CD1c-positive myeloid dendritic cell (primary cell): ENCODE results near the gene UGT1A9.
"Not testable (repeated sequence)": the region's sequence is repeated elsewhere in the genome, so short reads cannot be mapped to it uniquely, and the experiment has no call there.

Source experiments
- DNase-seq: peaks from one replicate; pipeline ENCODE4 v3.0.0-alpha.2; 2016; ENCODE audit errors: extremely low spot score

The UGT1A9 gene

DNA sequence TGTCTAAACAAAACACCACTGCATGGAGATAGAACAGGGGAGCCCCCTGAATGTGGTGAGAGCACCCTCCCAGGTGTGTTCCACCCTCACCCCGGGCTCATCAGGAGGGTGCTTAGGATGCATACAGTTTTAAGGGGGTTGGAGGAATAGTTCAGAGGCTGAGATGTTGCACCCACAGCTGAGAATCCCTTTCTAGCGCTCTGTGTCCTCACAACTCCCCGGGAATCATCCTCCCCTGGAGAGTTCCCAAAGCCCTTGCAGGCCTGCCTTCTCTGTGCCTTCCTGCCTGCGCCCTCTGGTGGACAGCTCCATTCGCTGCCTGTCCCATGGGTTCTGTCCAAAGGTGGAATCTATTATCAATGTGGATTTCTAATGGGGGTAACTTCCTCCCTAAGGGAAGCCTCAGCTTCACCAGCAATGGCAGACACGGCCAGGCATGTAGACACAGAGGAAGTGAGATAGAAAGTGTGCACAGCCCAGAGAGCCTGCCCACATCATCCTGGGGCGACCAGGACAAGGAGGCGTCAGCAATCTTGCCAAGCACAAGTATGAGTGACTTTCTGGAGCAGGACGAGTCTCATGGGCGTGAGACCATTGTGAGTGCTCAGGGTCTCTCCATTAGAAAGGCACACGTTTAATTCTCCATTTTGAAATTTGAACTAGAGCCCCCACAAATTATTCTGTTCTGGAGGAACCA lies 39.8 kb downstream of the UGT1A9 start:
- DNase-seq: peak; percentile 57

DNA sequence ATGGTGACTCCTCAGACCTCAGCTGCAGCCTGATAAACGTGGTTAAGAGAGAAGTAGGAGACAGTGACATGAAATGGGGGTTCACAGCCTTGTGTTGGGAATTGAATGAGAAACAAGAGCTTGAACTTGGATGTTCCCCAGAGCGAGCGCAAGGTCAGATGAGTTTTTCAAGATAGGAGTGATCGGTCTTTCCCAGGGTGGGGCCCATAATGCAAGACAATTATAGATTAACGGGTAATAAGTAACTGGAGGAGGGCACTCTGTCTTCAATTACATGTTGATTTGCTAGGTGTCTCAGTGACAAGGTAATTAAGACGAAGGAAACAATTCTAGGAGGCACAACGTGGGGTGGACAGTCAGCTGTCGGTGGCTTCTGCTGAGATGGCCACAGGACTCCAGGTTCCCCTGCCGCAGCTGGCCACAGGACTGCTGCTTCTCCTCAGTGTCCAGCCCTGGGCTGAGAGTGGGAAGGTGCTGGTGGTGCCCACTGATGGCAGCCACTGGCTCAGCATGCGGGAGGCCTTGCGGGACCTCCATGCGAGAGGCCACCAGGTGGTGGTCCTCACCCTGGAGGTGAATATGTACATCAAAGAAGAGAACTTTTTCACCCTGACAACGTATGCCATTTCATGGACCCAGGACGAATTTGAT lies 41.0 kb downstream of the UGT1A9 start, which contains the start of gene UGT1A5:
Gene UGT1A5 (plus strand): TSS at position 297 of the 651 bp plus-strand sequence. CDS start 85 bp downstream, at position 382.
- no peak for DNase-seq

DNA sequence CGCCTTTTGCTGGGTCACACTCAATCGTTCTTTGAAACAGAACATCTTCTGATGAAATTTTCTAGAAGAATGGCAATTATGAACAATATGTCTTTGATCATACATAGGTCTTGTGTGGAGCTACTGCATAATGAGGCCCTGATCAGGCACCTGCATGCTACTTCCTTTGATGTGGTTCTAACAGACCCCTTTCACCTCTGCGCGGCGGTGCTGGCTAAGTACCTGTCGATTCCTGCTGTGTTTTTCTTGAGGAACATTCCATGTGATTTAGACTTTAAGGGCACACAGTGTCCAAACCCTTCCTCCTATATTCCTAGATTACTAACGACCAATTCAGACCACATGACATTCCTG lies 41.5 kb downstream of the UGT1A9 start:
- no peak for DNase-seq

DNA sequence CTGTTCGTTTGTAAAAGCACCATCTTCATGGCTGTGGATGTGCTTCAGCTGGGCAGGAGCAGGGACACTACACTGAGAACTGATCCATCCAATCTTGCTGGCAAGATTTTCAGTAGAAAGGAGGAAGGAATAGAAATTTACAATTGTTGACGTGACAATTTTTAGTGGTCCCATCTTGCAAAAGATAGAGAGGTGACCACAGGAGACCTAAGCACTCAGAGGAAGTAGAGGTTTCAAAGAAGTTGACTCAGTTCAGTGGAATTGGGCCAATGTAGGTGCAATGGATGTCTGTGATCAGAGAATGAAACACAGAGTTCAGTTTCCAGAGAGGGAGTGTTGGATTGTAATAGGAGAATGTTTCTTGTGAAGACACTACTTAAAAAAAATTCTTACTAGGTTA lies 42.4 kb downstream of the UGT1A9 start:
- DNase-seq: no peak

DNA sequence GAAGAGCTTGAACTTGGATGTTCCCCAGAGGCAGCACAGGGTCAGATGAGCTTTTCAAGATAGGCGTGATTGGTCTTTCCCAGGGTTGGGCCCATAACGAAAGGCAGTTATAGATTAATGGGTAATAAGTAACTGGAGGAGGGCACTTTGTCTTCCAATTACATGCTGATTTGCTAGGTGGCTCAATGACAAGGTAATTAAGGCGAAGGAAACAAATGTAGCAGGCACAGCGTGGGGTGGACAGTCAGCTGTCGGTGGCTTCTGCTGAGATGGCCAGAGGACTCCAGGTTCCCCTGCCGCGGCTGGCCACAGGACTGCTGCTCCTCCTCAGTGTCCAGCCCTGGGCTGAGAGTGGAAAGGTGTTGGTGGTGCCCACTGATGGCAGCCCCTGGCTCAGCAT lies 46.9 kb downstream of the UGT1A9 start, which contains the start of gene UGT1A4:
Gene UGT1A4 (plus strand): TSS at position 185 of the 400 bp plus-strand sequence. CDS start 85 bp downstream, at position 270.
- DNase-seq: no peak

DNA sequence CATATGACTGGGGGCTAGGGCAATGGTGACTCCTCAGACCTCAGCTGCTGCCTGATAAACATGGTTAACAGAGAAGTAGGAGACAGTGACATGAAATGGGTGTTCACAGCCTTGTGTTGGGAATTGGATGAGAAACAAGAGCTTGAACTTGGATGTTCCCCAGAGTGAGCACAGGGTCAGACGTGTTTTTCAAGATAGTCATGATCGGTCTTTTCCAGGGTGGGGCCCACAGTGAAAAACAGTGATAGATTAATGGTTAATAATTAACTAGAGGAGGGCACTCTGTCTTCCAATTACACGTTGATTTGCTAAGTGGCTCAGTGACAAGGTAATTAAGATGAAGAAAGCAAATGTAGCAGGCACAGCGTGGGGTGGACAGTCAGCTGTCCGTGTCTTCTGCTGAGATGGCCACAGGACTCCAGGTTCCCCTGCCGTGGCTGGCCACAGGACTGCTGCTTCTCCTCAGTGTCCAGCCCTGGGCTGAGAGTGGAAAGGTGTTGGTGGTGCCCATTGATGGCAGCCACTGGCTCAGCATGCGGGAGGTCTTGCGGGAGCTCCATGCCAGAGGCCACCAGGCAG lies 57.1 kb downstream of the UGT1A9 start, which contains the start of gene UGT1A3:
Gene UGT1A3 (plus strand): TSS at position 320 of the 579 bp plus-strand sequence. CDS start 85 bp downstream, at position 405.
- DNase-seq: no peak

DNA sequence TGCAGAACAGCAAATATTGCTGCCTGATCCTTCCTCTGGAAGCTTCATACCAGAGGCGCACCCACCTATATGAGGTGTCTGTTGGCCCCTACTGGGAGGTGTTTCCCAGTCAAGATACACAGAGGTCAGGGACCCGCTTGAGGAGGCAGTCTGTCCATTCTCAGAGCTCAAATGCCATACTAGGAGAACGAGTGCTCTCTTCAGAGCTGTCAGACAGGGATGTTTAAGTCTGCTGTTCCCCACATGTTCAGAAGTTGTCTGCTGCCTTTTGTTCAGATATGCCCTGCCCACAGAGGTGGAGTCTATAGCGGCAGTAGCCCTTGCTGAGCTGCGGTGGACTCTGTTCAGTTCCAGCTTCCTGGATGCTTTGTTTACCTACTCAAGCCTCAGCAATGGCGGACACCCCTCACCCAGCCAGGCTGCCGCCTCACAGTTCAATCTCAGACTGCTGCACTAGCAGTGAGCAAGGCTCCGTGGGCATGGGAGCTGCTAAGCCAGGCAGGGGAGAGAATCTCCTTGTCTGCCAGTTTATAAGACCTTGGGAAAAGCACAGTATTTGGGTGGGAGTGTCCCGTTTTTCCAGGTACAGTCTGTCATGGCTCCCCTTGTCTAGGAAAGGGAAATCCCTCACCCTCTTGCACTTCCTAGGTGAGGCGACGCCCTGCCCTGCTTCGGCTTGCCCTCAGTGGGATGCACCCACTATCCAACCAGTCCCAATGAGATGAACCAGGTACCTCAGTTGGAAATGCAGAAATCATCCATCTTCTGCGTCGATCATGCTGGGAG lies 65.4 kb downstream of the UGT1A9 start:
- DNase-seq: not testable (repeated sequence)

DNA sequence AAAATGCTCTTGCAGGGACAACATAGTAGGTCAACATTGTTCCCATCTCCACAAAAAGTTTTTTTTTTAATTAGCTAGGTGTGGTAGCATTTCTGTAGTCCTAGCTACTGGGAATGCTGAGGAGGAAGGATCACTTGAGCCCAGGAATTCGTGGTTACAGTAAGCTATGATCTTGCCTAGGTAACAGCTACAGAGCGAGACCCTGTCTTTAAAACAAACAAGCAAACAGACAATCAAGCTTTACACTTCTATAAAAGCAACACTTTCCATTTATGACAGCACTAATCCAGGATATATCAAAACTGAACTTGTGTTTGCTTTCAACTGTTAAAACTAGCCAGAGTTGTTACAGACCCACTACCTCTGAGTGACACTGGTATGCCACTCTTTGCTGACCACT lies 69.2 kb downstream of the UGT1A9 start:
- DNase-seq: no peak

DNA sequence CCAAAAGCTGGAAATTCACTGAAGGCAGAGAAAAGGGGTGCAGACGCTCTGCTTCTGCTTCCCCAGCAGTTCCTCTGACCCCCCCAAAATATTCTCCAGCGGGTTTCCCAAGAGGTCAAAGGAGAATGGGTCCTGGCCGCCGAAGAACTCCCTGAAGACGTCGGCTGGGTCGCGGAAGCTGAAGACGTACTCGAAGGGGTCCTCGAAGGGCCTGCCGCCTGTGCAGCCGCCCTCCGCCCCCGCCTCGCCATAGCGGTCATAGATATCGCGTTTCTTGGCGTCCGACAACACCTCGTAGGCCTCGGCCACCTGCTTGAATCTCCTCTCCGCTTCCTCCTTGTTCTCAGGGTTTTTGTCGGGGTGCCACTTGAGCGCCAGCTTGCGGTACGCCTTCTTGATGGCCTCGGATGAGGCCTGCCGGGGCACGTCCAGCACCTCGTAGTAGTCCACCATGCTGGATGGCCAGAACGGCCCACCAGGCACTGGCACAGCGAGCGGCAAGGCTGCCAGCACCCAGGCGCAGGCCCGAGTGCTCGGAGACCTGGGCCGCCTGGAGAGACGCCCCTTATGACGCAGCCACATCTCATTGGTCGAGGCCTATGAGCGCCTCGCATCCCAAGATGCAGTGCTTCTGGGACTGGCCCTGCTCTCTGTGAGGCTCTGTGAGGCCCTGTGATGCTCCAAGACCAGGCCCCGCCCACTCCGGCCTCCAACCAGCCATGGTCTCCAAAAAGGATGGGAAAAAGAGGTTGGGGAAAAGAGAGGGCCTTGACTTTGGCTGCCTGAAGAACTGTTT lies 72.0 kb downstream of the UGT1A9 start:
- no peak for DNase-seq

DNA sequence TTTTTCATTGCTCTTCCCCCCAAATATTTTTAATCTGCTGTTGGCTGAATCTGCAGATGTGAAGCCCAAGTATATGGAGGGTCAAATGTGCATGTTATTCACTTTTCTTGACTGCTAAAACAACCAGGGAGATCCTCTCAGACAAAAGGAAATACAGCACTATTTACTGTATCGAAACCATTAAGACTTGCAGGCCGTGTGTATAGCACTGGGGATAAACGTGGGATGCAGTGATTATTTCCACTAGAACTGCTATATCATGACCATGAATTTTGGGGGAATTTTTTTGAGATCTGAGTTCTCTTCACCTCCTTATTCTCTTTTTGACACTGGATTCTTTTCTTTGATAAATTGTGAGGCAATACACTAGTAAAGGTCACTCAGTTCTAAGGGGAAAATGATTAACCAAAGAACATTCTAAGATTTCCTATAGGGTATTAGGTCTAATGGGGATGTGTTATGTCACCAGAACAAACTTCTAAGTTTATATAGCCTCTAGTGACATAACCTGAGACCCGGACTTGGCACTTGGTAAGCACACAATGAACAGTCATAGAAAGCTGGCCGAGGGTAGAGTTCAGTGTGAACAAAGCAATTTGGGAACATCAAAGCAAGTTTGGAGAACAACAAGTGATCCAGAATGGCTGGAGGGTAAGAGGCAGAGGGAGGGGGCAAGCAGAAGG lies 73.5 kb downstream of the UGT1A9 start:
- DNase-seq: no peak

DNA sequence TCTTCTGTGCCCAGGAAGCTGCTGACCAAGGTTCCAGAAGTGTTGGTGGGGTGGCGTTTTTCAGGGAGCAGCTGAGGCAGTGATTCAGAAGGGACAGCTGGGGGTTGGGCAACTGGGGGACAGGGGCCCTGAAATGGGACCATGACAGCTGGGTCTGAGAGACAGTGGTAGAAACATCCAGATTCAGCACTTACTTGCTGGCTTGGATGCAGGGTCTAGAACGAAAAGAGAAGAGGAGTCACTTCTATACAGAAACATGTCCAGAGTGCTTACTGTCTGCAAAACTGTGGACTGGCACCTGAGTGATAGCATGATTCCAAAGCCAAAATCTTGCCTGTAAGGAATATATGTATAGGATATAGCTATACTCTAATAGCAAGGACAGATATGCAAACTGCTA lies 74.1 kb downstream of the UGT1A9 start:
- not testable (repeated sequence) for DNase-seq

DNA sequence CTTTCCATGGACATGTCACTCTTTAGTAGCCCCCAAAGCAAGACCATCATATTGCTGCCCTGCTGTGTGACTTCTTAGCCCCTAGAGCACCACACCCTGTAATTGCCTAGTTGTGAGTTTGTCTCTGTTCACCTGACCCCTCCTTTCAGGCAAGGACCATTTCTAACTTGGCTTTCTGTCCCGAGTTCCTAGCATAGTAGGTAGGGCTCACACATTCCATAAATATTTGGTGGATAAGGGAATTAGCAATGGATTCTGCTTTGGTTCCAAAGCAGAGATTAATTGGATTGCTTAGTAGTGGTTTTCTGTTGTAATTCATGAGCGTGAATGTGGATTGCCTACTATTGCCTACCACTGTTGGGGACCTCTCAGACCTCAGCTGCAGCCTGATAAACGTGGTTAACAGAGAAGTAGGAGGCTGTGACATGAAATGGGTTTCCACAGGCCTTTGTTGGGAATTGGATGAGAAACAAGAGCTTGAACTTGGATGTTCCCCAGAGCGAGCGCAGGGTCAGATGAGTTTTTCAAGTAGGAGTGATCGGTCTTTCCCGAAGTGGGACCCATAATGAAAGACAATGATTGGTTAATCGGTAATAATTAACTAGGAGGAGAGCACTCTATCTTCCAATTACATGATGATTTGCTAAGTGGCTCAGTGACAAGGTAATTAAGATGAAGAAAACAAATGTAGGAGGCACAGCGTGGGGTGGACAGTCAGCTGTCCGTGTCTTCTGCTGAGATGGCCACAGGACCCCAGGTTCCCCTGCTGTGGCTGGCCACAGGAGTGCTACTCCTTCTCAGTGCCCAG lies 75.0 kb downstream of the UGT1A9 start:
- DNase-seq: no peak

DNA sequence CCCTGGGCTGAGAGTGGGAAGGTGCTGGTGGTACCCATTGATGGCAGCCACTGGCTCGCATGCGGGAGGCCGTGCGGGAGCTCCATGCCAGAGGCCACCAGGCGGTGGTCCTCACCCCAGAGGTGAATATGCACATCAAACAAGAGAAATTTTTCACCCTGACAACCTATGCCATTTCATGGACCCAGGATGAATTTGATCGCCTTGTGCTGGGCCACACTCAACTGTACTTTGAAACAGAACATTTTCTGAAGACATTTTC lies 75.5 kb downstream of the UGT1A9 start:
- DNase-seq: no peak

DNA sequence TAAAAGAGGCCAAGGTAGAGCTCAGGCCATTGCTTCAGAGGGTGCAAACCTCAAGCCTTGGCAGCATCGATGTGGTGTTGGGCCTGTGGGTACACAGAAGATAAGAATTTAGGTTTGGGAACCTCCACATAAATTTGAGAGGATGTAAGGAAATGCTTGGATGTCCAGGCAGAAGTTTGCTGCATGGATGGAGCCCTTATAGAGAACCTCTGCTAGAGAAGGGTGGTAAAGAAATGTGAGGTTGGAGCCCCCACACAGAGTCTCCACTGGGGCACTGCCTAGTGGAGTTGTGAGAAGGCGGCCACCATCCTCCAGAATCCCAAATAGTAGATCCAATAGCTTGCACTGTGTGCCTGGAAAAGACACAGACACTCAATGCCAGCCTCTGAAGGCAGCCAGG lies 79.0 kb downstream of the UGT1A9 start:
- DNase-seq: not testable (repeated sequence)

DNA sequence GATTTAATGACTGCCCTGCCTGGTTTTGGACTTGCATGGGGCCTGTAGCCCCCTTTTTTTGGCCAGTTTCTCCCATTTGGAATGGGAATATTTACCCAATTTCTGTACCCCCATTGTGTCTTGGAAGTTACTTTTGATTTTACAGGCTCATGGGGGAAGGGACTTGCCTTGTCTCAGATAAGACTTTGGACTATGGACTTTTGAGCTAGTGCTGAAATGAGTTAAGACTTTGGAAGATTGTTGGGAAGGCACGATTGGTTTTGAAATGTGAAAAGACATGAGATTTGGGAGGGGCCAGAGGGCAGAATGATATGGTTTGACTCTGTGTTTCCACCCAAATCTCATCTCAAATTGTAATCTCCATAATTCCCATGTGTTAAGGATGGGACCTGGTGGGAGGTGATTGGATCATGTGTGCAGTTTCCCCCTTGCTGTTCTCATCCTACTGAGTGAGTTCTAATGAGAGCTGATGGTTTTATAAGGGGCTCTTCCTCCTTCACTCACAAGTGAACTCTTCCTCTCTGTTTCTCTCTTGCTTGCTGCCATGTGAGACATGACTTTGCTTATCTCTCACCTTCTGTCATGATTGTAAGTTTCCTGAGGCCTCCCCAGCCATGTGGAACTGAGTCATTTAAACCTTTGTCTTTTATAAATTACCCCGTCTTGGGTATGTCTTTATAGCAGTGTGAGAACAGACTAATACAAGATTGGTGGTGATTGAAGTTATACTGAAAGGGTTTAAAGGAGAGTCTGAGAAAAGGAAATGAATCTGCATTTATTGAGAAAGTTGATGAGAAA lies 79.7 kb downstream of the UGT1A9 start:
- DNase-seq: not testable (repeated sequence)

DNA sequence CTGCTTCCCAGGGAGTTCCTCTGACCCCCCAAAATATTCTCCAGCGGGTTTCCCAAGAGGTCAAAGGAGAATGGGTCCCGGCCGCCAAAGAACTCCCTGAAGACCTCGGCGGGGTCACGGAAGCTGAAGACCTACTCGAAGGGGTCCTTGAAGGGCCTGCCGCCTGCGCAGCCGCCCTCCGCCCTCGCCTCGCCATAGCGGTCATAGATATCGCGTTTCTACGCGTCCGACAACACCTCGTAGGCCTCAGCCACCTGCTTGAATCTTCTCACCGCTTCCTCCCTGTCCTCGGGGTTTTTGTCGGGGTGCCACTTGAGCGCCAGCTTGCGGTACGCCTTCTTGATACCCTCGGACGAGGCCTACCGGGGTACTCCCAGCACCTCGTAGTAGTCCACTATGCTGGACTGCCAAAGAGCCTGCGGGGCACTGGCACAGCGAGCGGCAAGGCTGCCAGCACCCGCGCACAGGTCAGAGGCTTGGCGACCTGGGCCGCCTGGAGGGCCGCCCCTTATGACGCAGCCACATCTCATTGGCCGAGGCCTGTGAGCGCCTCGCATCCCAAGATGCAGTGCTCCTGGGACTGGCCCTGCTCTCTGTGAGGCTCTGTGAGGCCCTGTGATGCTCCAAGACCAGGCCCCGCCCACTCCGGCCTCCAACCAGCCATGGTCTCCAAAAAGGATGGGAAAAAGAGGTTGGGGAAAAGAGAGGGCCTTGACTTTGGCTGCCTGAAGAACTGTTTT lies 83.3 kb downstream of the UGT1A9 start:
- DNase-seq: no peak

DNA sequence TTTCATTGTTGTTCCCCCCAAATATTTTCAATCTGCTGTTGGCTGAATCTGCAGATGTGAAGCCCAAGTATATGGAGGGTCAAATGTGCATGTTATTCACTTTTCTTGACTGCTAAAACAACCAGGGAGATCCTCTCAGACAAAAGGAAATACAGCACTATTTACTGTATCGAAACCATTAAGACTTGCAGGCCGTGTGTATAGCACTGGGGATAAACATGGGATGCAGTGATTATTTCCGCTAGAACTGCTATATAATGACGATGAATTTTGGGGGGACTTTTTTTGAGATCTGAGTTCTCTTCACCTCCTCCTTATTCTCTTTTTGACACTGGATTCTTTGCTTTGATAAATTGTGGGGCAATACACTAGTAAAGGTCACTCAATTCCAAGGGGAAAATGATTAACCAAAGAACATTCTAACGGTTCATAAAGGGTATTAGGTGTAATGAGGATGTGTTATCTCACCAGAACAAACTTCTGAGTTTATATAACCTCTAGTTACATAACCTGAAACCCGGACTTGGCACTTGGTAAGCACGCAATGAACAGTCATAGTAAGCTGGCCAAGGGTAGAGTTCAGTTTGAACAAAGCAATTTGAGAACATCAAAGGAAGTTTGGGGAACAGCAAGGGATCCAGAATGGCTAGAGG lies 84.9 kb downstream of the UGT1A9 start:
- no peak for DNase-seq

DNA sequence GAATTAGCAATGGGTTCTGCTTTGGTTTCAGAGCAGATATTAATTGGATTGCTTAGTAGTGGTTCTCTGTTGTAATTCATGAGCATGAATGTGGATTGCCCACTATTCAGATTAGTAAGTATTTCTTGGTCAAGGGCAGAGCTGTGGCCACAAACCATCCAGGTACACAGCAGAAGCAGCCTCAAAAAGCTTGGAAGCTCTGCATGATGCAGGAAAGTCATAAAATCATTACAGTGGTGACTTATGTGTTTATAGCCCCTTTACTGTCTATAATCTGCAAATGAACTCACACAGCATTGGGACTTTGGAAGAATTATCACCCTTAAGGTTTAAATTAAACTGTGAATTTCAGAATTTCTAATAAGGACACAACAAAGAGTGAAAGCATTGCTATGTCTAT lies 86.4 kb downstream of the UGT1A9 start:
- no peak for DNase-seq
